Measurements from ENCODE around the gene LLGL2.

LLGL2 gene

DNA sequence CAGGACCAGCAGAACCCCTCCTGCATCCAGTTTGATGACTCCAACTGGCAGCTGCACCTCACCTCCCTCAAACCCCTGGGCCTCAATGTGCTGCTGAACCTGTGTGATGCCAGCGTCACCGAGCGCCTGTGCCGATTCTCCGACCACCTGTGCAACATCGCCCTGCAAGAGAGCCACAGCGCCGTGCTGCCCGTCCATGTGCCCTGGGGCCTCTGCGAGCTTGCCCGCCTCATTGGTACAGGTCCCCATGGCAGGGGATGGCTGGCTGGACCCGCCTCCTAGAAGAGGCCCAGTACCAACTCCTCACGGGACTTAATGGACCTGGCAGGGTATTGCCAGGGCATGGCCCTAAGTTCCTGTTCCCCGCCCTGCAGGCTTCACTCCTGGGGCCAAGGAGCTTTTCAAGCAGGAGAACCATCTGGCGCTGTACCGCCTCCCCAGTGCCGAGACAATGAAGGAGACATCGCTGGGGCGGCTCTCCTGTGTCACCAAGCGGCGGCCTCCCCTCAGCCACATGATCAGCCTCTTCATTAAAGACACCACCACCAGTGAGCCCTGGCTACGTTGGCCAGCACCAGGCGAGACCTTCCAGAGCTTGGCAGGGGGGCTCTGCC, 32.8 kb upstream of the LLGL2 start:
- no peak for DNase-seq (ENCODE audit: low read depth)

DNA sequence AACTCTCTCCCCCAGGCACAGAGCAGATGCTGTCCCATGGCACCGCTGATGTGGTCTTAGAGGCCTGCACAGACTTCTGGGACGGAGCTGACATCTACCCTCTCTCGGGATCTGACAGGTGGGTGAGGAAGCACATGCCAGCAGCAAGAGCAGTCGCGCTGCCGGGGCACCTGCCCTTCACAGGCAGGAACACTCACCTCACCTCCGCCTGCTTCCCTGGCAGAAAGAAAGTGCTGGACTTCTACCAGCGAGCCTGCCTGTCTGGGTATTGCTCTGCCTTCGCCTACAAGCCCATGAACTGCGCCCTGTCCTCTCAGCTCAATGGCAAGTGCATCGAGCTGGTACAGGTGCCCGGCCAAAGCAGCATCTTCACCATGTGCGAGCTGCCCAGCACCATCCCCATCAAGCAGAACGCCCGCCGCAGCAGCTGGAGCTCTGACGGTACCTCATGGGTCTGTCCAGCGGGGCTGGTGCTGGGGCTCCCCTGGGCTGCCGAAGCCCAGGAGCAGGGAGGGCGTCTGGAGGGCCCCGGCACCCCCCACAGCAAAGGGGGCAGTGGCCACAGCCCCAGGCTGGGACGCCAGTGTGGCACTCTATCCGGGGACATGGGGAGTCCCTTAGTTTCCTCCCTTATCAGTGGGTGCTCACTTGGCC, 31.9 kb upstream of the LLGL2 start:
- no peak for DNase-seq (ENCODE audit: low read depth)

DNA sequence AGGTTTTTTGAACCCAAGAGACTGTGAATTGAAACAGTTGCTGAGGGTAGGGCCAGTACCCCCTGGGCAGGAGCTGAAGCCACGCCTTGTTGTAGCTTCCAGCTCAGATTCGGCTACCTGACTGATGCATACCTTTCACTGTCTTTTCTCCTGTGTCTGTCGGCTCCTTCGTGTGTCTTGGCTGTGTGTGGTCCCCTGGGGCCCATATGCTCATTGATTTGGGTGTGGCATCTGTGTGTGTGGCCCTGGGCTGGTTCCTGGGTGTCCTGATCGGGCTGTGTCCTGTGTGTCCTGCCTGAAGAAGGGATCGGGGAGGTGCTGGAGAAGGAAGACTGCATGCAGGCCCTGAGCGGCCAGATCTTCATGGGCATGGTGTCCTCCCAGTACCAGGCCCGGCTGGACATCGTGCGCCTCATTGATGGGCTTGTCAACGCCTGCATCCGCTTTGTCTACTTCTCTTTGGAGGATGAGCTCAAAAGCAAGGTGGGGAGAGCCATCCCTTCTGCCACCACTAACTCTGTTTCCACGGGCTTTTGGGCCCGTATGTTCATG, 31.1 kb upstream of the LLGL2 start:
- no peak for DNase-seq (ENCODE audit: low read depth)

DNA sequence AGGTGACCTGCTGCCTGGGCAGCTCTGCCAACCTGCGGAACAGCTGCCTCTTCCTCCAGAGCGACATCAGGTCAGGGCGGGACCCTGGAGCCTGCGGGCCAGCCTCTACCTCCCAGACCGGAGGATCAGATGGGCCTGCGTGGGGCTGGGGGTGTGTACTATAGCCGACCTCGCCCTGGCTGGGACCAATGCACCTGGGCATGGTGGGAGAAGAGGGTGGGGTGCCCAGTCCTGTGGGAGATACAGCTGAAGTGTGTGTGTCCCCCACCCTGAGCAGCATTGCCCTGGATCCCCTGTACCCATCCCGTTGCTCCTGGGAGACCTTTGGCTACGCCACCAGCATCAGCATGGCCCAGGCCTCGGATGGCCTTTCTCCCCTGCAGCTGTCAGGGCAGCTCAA, 29.5 kb upstream of the LLGL2 start:
- DNase-seq (ENCODE audit: low read depth), result no peak

DNA sequence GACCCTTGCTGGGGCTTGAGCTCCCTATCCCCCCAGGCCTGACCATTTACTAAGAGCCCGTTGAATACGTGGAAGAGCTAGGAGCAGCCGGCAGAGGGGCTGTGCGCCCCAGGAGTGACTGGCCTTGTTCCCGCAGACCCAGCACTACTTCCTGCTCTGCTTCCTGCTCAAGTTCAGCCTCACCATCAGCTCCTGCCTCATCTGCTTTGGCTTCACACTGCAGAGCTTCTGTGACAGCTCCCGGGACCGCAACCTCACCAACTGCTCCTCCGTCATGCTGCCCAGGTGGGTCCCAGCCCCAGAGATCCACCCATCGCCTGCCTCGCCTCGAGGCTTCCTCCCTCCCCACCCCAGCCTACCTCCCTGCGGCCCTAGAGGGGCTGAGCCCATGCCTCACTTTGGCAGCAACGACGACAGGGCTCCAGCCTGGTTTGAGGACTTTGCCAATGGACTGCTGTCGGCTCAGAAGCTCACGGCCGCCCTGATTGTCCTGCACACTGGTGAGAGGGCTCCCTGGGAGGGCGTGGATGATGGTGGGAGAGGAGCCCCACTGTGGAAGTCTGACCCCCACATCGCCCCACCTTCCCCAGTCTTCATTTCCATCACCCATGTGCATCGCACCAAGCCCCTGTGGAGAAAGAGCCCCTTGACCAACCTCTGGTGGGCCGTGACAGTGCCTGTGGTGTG, 27.3 kb upstream of the LLGL2 start:
- no peak for DNase-seq (ENCODE audit: low read depth)

DNA sequence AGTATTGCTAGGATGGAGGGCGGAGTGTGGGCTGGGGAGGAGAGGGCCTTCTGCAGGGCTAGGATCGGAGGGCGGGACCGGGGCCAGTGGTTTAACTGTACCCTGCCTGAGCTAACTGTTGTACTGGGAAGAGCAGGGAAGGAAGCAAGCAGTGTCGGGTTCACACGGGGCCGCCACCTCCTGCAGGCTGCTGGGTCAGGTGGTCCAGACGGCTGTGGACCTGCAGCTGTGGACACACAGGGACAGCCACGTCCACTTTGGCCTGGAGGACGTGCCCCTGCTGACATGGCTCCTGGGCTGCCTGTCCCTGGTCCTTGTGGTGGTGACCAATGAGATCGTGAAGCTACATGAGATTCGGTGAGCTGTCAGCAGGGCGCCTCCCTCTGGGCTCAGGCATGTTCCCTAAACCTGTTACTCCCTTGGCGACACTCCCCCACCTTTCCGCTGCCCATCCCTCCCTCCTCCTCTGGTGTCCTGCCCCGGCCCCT, 26.7 kb upstream of the LLGL2 start:
- DNase-seq (ENCODE audit: low read depth), result no peak

DNA sequence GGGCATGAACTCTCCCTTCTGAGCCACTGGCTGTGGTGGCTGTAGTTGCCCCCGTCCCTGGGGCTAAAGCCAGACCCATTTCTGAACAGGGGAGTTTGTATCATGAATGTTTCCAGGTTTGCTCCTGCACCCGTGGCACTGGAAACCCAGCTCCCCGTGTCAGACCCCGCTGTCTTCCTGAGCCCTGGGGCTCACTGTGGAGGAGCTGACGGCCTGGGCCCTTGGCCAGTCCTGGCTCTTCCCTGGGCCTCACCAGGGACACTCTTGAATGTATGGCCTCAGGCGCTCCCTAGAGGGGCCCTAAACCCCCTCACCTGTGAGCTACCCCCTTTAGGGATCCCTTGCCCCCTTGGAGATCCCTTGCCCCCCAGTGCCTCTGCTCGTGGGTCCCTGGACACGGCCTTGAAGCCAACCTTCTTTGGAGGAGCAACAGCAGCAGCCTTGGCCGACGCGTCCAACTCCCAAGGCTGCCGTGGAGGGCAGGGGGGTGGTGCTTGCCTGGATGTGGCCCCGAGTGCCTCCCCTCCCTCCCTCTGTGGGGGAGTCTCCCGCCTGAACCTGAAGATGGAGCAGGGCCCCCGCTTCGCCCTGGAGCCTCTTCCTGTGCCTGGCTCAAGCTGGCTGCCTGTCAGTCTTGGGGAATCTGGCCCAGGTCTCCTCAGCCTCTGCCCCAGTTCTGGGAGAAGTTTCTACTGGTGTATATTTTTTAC, 26.0 kb upstream of the LLGL2 start:
- no peak for DNase-seq (ENCODE audit: low read depth)

DNA sequence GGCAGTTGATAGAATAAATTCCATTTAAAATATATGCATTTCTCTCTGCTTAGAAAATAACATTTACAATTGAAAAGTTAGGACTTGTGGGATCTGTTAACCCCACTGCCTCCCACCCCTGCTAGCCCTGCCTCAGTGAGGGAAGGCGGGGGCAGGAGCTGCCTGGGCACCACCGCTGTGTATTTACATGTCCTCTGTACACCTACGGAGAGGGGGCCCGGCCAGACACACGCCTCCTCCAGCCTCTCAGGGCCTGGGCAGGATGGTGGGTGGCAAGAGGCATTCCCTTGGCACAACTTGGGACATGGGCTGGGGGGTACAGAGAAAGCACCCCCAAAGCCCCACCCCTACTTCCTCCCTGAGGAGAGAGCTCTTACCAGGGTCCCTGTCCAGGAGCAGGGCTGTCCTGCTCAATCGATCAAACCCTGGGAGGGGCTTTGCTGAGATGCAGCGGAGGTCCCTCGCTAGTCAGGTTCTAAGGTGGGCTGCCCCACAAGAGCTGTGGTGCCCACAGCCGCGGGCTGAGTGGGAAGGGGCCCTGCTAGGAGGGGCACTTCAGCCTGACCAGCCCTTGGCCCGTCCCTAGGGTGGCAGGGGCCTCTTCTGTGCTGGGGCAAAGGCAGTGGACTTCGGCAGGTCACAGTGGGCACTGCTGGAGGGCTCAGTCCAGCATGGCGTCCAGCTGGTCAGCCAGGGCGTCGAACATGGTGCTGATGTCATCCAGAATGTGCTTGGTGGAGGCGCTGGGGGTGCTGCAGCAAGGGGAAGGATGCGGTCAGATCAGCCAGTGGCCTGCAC, 24.9 kb upstream of the LLGL2 start:
- no peak for DNase-seq (ENCODE audit: low read depth)

DNA sequence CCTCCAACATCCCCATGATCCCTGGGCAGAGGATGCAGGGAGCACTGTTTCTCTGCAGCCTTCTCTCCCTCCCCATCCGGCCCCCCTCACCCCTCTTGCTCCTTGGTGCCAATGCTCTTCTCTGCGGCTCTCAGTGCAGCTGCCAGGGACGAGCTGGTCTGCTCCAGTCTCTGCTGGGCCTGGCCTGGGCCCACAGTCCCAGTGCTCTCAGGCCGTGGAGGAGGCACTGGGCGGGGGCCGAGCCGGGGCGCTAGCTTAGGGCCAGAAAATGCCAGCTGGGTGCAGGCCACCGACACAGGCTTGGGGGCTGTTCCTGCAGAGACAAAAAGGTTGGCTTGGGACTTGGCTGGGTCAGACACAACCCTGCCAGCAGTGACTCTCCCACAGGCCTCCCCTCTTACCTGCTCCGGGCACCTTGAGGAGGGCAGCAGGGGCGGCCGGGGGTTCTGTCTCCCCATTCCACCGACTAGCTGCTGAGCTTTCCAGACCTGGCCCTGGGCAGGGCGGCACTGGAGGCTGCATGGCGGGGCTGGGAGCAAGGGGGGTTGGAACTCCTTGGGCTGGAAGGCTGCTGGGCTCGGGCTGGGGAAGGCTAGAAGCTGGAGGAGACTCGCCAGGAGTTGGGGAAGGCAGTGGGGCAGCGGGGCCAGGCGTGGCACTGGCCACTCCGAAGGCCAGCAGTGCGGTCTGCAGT, 24.0 kb upstream of the LLGL2 start:
- DNase-seq (ENCODE audit: low read depth), result no peak

DNA sequence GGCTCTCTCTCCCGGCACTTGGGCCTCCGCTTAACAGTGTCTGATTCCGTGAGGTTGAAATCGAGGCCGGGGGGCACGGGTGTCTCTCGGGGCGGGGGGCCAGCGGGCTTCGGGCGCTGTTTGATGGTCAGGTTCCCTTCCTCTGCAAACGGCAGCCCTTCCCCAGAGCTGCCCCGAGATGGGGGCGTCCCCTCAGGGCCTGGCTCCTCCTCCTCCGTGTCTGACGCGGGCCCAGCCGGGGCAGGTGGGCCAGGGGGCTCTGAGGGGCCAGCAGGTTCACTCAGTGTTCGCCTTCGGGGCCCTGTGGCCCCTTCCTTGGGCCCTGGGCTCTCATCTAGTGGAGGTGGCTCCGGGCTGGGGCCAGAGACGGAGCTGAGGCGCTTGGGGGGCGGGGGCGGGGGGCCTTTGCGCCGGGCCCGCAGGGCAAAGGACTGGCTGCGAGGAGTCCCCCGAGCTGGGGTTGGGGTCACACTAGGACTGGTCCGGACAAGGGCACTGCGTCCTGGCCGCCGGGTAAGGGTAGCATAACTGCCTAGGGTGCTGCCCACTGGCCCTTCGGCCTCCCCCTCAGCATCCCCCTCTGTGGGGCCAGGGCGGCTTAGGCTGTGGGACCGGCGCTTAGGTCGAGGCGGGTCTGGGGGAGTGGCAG, 23.3 kb upstream of the LLGL2 start:
- no peak for DNase-seq (ENCODE audit: low read depth)

DNA sequence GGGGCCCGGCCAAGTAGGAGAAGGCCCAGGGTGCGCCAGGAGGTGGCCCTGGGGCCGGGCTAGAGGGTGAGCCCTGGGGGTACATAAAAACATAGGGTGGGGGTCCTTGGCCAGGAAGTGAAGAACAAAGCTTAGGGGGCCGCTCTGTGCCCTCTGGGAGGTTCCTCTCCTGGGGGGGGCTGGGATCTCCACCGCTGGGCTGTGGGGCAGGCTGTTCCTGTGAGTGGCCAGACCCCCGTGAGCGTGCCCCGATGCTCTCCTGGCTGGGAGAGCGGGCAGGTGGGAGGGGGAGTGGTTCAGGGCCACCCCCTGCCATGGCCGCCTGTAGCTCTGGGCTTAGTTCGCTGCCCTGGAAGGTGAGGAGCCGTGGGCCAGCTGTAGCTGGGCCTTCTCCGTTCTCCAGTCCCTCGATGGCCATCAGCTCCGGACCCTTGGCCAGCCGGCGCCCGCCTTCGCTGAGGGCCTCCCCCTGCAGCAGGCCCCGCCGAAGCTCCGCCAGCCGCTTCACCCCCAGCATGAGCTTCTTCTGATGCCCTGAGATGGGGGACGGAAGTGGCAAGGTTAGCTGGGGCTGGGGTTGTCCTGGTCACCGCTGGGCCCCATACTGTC, 22.7 kb upstream of the LLGL2 start:
- no peak for DNase-seq (ENCODE audit: low read depth)

GRCh38 chr17:75503337-75503950, 22.1 kb upstream of the LLGL2 start:
- DNase-seq (ENCODE audit: low read depth), result no peak

DNA sequence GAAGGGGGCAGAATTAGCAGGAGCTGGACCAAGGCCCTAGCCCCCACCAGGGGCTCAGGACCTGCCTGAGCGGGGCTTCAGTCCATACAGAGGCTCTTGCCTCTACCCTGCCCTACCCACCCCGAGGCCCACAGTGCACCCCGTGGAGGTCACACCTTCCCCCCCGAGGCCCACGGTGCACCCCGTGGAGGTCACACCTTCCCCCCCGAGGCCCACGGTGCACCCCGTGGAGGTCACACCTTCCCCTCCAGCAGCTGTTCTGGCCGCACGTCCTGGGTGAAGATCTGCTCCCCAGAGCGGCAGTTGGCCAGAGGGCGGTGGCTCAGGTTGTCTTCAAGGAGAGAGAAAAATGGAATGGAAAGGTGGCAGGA, 21.5 kb upstream of the LLGL2 start:
- DNase-seq (ENCODE audit: low read depth), result no peak

- DNase-seq (ENCODE audit: low read depth), result no peak
Observed at GRCh38 chr17:75504347-75505151, 20.9 kb upstream of the LLGL2 start.

DNA sequence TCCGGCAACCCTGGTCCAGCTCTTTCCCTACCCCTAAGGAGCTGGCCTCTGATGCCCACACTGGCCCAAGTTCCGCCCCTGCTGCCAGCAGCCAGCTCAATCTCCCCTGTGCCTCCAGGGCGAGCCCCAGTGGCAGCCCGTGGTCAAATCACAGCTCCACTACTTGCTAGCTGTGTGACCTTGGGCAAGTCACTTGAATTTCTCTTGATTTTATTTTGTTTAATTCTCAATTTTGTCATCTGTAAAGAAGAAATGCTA, 20.4 kb upstream of the LLGL2 start:
- DNase-seq (ENCODE audit: low read depth), result no peak

GRCh38 chr17:75505640-75506039, 19.9 kb upstream of the LLGL2 start:
- no peak for DNase-seq (ENCODE audit: low read depth)

DNA sequence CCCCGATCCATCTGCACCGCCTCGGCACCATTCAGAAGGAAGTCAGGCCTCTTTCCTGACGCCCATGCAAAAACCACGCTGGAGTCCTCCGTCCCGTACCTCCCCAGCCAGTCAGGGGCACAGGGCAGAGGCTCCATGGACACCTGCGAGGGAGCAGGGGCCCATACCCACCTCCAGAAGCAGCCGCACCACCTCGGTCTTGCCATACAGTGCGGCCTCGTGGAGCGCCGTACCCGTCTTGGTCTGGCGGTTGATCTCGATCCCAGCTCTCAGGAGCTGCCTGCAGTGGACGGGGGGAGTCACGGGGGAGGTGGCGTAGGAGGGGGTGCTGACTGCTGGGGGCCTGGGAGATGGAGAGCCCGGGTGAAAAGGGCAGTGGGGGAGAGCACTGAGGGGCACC, 19.4 kb upstream of the LLGL2 start:
- DNase-seq (ENCODE audit: low read depth), result no peak

- no peak for DNase-seq (ENCODE audit: low read depth)
Observed at GRCh38 chr17:75506888-75507287, 18.6 kb upstream of the LLGL2 start.

Measured in stimulated activated CD8-positive, alpha-beta memory T cell treated with anti-CD3 and anti-CD28 coated beads, Interleukin-7, amount 100 ng/mL, for 24 hours (primary cell).